Stimulated activated CD4-positive, alpha-beta T cell treated with anti-CD3 and anti-CD28 coated beads, Interleukin-12 subunit alpha, Interleukin-12 subunit beta, amount 100 ng/mL, for 48 hours (primary cell): Measurements from ENCODE around the gene ERGIC1.
"Not testable (repeated sequence)": the region's sequence is repeated elsewhere in the genome, so short reads cannot be mapped to it uniquely, and the experiment has no call there.

Experiments used
- DNase-seq, 3 donors: peaks; one replicate each; pipeline ENCODE4 v3.0.0-alpha.2; 2020; ENCODE audit warnings: low read depth in 2 of 3, low spot score in 1 of 3

Gene ERGIC1

GRCh38 chr5:172846249-172846648 lies 12.2 kb downstream of the ERGIC1 start:
- DNase-seq, result no peak

- no peak for DNase-seq
Observed at GRCh38 chr5:172846677-172847076, 12.6 kb downstream of the ERGIC1 start.

- not testable (repeated sequence) for DNase-seq
Observed at GRCh38 chr5:172847584-172847983, 13.5 kb downstream of the ERGIC1 start.

GRCh38 chr5:172848419-172848818 lies 14.4 kb downstream of the ERGIC1 start:
- DNase-seq, result no peak

GRCh38 chr5:172849606-172850453 lies 15.8 kb downstream of the ERGIC1 start:
- no peak for DNase-seq

- no peak for DNase-seq
Observed at GRCh38 chr5:172850454-172850797, 16.4 kb downstream of the ERGIC1 start.

- not testable (repeated sequence) for DNase-seq
Observed at GRCh38 chr5:172851254-172851653, 17.2 kb downstream of the ERGIC1 start.

- DNase-seq, result peak in 1 of 3 donors; percentile 31
Observed at GRCh38 chr5:172852490-172853354, 18.7 kb downstream of the ERGIC1 start.

- no peak for DNase-seq
Observed at GRCh38 chr5:172853355-172853975, 19.4 kb downstream of the ERGIC1 start.

- DNase-seq, result no peak
Observed at GRCh38 chr5:172854451-172854871, 20.4 kb downstream of the ERGIC1 start.

- DNase-seq, result no peak
Observed at GRCh38 chr5:172854971-172855370, 20.9 kb downstream of the ERGIC1 start.

GRCh38 chr5:172855597-172856292 lies 21.7 kb downstream of the ERGIC1 start:
- no peak for DNase-seq

GRCh38 chr5:172856336-172856735 lies 22.3 kb downstream of the ERGIC1 start:
- DNase-seq, result no peak

- DNase-seq, result no peak
Observed at GRCh38 chr5:172857982-172858381, 23.9 kb downstream of the ERGIC1 start.

GRCh38 chr5:172858511-172858989 lies 24.5 kb downstream of the ERGIC1 start:
- DNase-seq, result no peak

- no peak for DNase-seq
Observed at GRCh38 chr5:172858990-172859811, 25.1 kb downstream of the ERGIC1 start.

- no peak for DNase-seq
Observed at GRCh38 chr5:172859966-172860365, 25.9 kb downstream of the ERGIC1 start.

GRCh38 chr5:172860520-172861443 lies 26.7 kb downstream of the ERGIC1 start:
- DNase-seq, result no peak

GRCh38 chr5:172861461-172861860 lies 27.4 kb downstream of the ERGIC1 start:
- no peak for DNase-seq
